Fibroblast of lung (primary cell): Measurements from ENCODE around the gene RENBP. TPM values are rescaled to one million over a fixed set of nuclear protein-coding genes. Genes with fewer than 3 reads are reported as not detected.

Experiments
- DNase-seq, 2 donors: peaks; one replicate each; pipeline versions ENCODE4 v3.0.0 to v3.0.0-alpha.2; 2010; ENCODE audit warnings: low read depth in 2 of 2
- H2AFZ ChIP-seq: 2 replicates; pipeline ENCODE4 v1.5.1; 2012; ENCODE audit warnings: low read length, control low read depth, inconsistent platforms
- H3K27ac ChIP-seq: 2 replicates; pipeline ENCODE4 v1.5.1; 2011; ENCODE audit warnings: low read length, control low read depth; ENCODE audit not compliant: insufficient read depth
- H3K27me3 ChIP-seq: 2 replicates; pipeline ENCODE4 v1.5.1; 2011; ENCODE audit warnings: mild to moderate bottlenecking, low read length; ENCODE audit not compliant: control insufficient read depth, insufficient read depth
- H3K36me3 ChIP-seq: 2 replicates; pipeline ENCODE4 v1.5.1; 2011; ENCODE audit warnings: low read length; ENCODE audit not compliant: control insufficient read depth, insufficient read depth
- H3K4me1 ChIP-seq: 2 replicates; pipeline ENCODE4 v1.5.1; 2011; ENCODE audit warnings: low read length; ENCODE audit not compliant: control insufficient read depth, insufficient read depth; ENCODE audit errors: extremely low read depth
- H3K4me2 ChIP-seq: 2 replicates; pipeline ENCODE4 v1.5.1; 2011; ENCODE audit warnings: low read length, control low read depth; ENCODE audit not compliant: insufficient read depth; ENCODE audit errors: extremely low read depth
- H3K4me3 ChIP-seq, 4 experiments: fragments of 200-600 bp in 1 of 4; sonication (generic) in 1 of 4; replicated peaks in 1 of 4; 2 replicates each; pipeline ENCODE4 v1.5.1; 2011 to 2016; ENCODE audit warnings: low read length in 4 of 4, low read depth in 3 of 4, mild to moderate bottlenecking in 3 of 4, control low read depth in 2 of 4, inconsistent platforms in 1 of 4, mixed read lengths in 1 of 4; ENCODE audit not compliant: insufficient read depth in 1 of 4; ENCODE audit errors: control extremely low read depth in 1 of 4
- H3K79me2 ChIP-seq: 2 replicates; pipeline ENCODE4 v1.5.1; 2012; ENCODE audit warnings: mild to moderate bottlenecking, low read length, inconsistent platforms; ENCODE audit not compliant: control insufficient read depth, insufficient read depth
- H3K9ac ChIP-seq: 2 replicates; pipeline ENCODE4 v1.5.1; 2011; ENCODE audit warnings: mild to moderate bottlenecking, low read length, control low read depth; ENCODE audit not compliant: insufficient read depth
- H3K9me3 ChIP-seq: 2 replicates; pipeline ENCODE4 v1.5.1; 2012; ENCODE audit warnings: low read depth, low read length; ENCODE audit not compliant: control insufficient read depth, insufficient read depth
- H4K20me1 ChIP-seq: 2 replicates; pipeline ENCODE4 v1.5.1; 2011; ENCODE audit warnings: low read length; ENCODE audit not compliant: control insufficient read depth, insufficient read depth; ENCODE audit errors: extremely low read depth
- CTCF ChIP-seq, 2 donors: IDR thresholded peaks in 1 of 2; conservative IDR thresholded peaks in 1 of 2; 1 replicate in 1 of 2; 2 replicates in 1 of 2; pipeline ENCODE4 v1.5.1; 2011 to 2012; ENCODE audit warnings: low read length in 2 of 2, control low read depth in 1 of 2, inconsistent platforms in 1 of 2, low read depth in 1 of 2, mild to moderate bottlenecking in 1 of 2
- EZH2 ChIP-seq: IDR thresholded peaks from 2 replicates; pipeline ENCODE4 v1.5.1; 2012; ENCODE audit warnings: low read length, control low read depth, mild to moderate bottlenecking; ENCODE audit errors: missing control alignments
- polyA plus RNA-seq, 2 donors: library from polyadenylated mRNA; depleted of rRNA in 1 of 2; stranded (reverse) in 1 of 2; unstranded in 1 of 2; fragments of >200 nt; gene quantifications; 2 replicates each; pipeline ENCODE4 v1.2.1, GENCODE V29; 2011 to 2012; ENCODE audit warnings: missing spikeins in 1 of 2
- total RNA-seq: library from RNA; depleted of rRNA; stranded (reverse); fragments of >200 nt; gene quantifications from 2 replicates; pipeline ENCODE4 v1.2.1, GENCODE V29; 2014

RENBP gene
- total and polyA plus RNA-seq, 2 donors (not counting 1 experiment from before 2014, with no cell fraction given): 0.92 to 8.8 TPM

- Histone ChIP-seq H3K4me1 (no peaks in the 10 kb centered on the region), H3K9ac (no peak overlapping the region), H3K27ac (no peak overlapping the region), H3K4me3 (no peak overlapping the region), H2AFZ (no peak overlapping the region), H4K20me1 (no peaks in the 10 kb centered on the region), H3K4me2 (no peak overlapping the region), H3K9me3 (no peaks in the 10 kb centered on the region), H3K79me2 (no peaks in the 10 kb centered on the region), H3K27me3 (no peaks in the 10 kb centered on the region), H3K36me3 (no peaks in the 10 kb centered on the region)
- TF ChIP-seq EZH2: no peak
- TF ChIP-seq CTCF (conservative IDR thresholded peaks at IDR 0.05 in 1 of 2, IDR thresholded peaks at IDR 0.05 in 1 of 2; ENCODE audit: low read depth in 1 of 2, low read length in 2 of 2): no peak
- DNase-seq: no peak
These were observed 47.7 kb upstream of the RENBP start for GRCh38 chrX:153992180-153992579.

GRCh38 chrX:153991013-153991580 is 46.7 kb upstream of the RENBP start:
- H3K4me3 ChIP-seq: no peak overlapping the region
- H4K20me1 ChIP-seq: no peaks in the 10 kb centered on the region
- no peak overlapping the region for H2AFZ ChIP-seq
- DNase-seq: no peak
- no peaks in the 10 kb centered on the region for H3K79me2 ChIP-seq
- no peak for TF ChIP-seq CTCF (conservative IDR thresholded peaks at IDR 0.05 in 1 of 2, IDR thresholded peaks at IDR 0.05 in 1 of 2; ENCODE audit: low read depth in 1 of 2, low read length in 2 of 2)
- TF ChIP-seq EZH2: no peak
- H3K9ac ChIP-seq: no peak overlapping the region
- H3K4me1 ChIP-seq: no peaks in the 10 kb centered on the region
- H3K4me2 ChIP-seq: no peak overlapping the region
- no peak overlapping the region for H3K27ac ChIP-seq
- no peaks in the 10 kb centered on the region for H3K9me3 ChIP-seq
- H3K27me3 ChIP-seq: no peaks in the 10 kb centered on the region
- H3K36me3 ChIP-seq: no peaks in the 10 kb centered on the region

GRCh38 chrX:153989973-153990655 is 45.7 kb upstream of the RENBP start:
- Histone ChIP-seq H3K4me1 (no peaks in the 10 kb centered on the region), H3K9me3 (no peaks in the 10 kb centered on the region), H3K79me2 (no peaks in the 10 kb centered on the region), H3K4me2 (no peak overlapping the region), H4K20me1 (no peaks in the 10 kb centered on the region), H2AFZ (no peak overlapping the region), H3K4me3 (no peak overlapping the region), H3K36me3 (no peaks in the 10 kb centered on the region), H3K9ac (no peak overlapping the region), H3K27ac (no peak overlapping the region), H3K27me3 (no peaks in the 10 kb centered on the region)
- TF ChIP-seq EZH2: no peak
- no peak for TF ChIP-seq CTCF (conservative IDR thresholded peaks at IDR 0.05 in 1 of 2, IDR thresholded peaks at IDR 0.05 in 1 of 2; ENCODE audit: low read depth in 1 of 2, low read length in 2 of 2)
- no peak for DNase-seq
